HG03159 (cell line): ENCODE results near the gene CDC42BPG.

Experiments used
- ATAC-seq: cut with Tn5 transposase; IDR thresholded peaks from one replicate; pipeline ENCODE4 v1.9.1; 2021; ENCODE audit warnings: mild to moderate bottlenecking, moderate library complexity; ENCODE audit not compliant: unreplicated experiment

CDC42BPG gene

GRCh38 chr11:64810891-64811272, 33.6 kb downstream of the CDC42BPG start:
- ATAC-seq: peak; percentile 7

GRCh38 chr11:64810271-64810890, 34.1 kb downstream of the CDC42BPG start, which contains the start of gene MEN1:
Gene MEN1, minus strand, starts transcription at chr11:64810551. Its CDS starts 442 bp downstream, at chr11:64810109.
- peak; percentile 58 for ATAC-seq

DNA sequence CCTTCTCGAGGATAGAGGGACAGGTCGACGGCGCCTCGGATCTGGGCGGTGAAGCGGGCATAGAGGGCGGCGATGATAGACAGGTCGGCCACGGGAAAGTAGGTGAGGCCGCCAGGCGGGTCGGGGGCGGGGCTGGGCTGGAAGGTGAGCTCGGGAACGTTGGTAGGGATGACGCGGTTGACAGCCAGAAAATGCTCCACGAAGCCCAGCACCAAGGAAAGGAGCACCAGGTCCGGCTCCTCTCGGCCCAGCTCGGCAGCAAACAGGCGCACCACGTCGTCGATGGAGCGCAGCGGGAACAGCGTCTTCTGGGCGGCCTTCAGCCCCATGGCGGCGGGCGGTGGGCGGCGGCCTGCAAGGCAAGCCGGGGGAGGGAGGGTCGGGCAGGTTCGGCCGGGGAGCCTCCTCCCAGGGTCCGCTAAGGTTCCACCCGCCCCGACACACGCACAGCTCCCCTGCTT, 34.6 kb downstream of the CDC42BPG start:
- ATAC-seq: no peak

DNA sequence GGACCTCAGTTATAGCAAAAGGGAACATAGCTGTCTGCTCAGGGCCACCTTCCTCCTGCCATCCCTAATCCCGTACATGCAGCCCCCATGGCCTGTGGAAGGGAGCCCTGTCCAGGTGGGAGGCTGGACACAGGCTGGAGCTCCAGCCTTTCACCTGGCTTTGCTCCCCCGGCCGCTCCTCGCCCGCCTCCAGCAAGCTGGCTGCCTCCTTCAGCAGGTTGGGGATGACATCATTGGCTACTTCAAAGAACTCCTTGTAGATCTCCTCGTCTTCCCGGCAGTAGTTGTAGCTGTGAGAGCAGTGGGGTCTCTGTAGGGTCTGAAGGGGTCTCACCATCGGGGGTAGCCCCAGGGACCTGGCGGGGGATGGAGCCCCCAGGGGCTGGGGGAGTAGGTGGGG, 39.0 kb downstream of the CDC42BPG start:
- no peak for ATAC-seq

- no peak for ATAC-seq
Observed at GRCh38 chr11:64804346-64805210, 39.9 kb downstream of the CDC42BPG start.

- ATAC-seq: no peak
Observed at GRCh38 chr11:64803846-64804345, 40.6 kb downstream of the CDC42BPG start.

DNA sequence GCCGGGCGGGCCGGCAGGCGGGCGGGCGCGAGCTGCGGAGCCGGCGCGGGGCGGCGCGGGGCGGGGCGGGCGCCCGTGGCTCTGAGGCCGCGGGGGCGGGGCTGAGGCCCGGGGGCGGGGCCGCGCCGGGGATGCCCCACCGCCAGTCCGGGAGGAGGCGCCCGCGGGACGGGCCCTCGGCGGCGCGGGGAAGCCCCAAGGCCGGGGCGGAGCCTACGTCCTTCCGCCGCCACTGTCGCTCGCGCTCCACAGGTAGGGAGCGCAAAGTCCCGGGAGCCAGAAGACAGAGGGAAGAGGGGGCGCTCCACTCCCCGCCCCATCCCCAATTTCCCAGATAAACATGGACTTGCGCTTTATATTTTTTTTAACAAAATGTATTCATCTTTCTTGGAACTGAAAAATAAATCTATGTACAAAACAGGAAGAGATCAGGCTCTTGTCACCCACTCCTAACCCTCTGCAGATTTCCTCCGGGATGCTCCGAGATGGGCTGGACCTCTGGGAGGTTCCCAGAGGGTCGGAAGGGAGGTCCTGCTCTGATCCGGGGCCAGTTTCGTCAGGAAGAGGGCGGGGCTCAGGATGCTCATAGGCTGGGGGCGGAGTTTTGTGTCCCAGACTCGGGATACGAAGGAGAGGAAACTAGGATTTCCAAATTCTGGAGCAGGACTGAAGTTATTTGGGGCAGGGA, 41.2 kb downstream of the CDC42BPG start, which contains the start of gene MAP4K2:
Gene MAP4K2, minus strand, starts transcription at position 57 of the 688 bp plus-strand sequence. CDS start 65 bp downstream, outside the sequence.
- no peak for ATAC-seq

DNA sequence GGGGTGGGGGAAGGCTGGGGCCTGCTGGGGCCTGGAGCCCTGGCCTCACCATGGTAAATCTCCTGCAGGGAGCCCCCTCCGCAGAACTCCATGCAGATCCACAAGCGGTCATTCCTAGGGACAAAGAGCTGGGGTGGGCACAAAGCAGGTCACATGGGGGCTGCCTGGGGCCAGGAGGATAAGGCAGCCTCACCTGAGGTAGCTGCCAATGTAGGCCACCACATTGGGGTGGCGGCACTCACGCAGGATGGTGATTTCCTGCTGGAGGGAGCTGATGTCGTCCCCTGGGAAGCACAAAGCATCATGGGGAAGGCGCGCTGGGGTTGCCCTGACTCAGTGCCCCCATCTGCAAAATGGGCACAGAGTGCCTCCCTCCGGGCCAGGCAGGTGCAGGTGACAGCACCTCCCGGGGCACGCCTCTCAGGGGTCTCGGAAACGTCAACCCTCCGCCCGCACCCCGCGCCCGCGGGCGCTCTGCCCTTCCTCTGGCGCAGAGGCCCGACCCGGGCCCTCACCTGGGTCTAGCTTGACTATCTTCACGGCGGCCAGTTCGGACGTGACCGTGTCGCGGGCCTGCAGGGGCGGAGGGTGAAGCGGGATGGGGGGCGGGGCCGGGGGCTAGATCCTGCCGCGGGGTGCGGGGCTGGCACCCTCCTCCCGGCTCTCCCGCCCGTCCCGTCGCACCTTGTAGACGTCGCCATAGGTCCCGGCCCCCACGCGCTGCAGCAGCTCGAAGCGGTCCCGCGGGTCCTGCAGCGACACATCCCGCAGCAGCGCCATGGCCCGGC, 41.9 kb downstream of the CDC42BPG start:
- no peak for ATAC-seq

GRCh38 chr11:64801561-64802369, 42.7 kb downstream of the CDC42BPG start:
- ATAC-seq: no peak

- ATAC-seq: no peak
Observed at GRCh38 chr11:64801158-64801464, 43.3 kb downstream of the CDC42BPG start.

- no peak for ATAC-seq
Observed at GRCh38 chr11:64800303-64801157, 43.9 kb downstream of the CDC42BPG start.

DNA sequence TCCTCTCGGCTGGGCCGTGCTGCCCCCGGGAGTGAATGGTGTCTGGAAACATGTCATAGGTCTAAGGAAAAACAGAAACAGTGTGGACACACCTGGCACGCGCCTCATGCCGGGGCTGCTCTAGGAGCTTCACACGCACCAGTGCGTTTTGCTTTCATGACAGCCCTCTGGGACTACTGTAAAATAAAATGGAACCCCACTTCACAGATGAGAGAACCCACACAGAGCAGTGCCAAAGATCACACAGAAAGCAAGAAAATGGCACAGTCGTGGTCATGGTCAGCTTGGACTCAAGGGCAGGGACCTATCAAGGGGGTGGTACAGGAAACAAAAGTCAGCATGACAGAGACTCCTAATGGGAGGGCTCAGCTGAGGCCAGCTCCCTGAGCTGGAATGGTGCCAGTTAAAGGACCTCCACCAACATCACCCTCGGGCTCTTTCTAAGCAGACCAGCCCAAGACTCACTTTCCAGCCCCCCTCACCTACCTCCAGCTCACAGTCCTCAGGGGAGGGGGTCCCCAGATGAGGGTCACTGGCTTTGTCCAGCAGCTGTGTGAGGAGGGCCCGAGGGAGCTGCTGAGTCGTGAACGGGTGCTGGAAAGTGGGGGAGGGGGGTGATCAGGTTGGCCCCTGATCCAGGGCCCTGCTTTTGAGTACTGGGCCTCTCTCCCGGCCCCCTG, 44.7 kb downstream of the CDC42BPG start:
- ATAC-seq: no peak

DNA sequence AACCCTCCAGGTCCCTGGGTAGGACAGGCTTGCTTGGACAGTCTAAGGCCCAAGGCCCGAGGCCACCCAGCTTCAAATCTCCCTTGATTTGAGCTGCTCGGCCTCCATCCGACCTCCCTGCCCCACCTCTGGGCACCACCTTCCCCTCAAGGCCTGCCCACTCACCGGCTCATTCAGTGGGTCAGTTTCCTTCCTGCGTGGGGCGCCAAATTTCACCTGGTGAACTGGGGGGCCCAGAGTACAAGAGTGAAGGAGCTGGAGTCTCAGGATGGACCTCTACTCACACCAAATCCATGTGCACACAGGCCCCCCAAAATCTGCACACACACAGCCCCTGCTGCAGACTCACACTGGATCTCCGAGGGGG, 45.2 kb downstream of the CDC42BPG start:
- no peak for ATAC-seq

GRCh38 chr11:64796757-64797541, 47.5 kb downstream of the CDC42BPG start:
- no peak for ATAC-seq

GRCh38 chr11:64796047-64796756, 48.3 kb downstream of the CDC42BPG start:
- ATAC-seq: no peak

GRCh38 chr11:64794526-64794925, 49.9 kb downstream of the CDC42BPG start:
- ATAC-seq: no peak
